Upper lobe of left lung (tissue), 6 donors: Measurements from ENCODE around the gene GNA12. TPM values are rescaled to one million over a fixed set of nuclear protein-coding genes. Genes with fewer than 3 reads are reported as not detected.

Source experiments
- ATAC-seq, 2 donors: fragments of 200-7000 bp; cut with Tn5 transposase; one replicate each; pipeline ENCODE4 v1.9.1; 2022; ENCODE audit warnings: mild to moderate bottlenecking in 2 of 2, moderate library complexity in 2 of 2; ENCODE audit not compliant: low FRiP score in 2 of 2
- DNase-seq, 2 donors: peaks; one replicate each; pipeline ENCODE4 v3.0.0-alpha.2; 2019 to 2020
- H3K27ac ChIP-seq, 4 donors: fragments of 200-600 bp; sonication (generic); one replicate each; pipeline ENCODE4 v1.5.1; 2016 to 2019
- H3K27me3 ChIP-seq, 4 donors: fragments of 200-600 bp; sonication (generic); one replicate each; pipeline ENCODE4 v1.5.1; 2017 to 2019
- H3K36me3 ChIP-seq, 4 donors: fragments of 200-600 bp; sonication (generic); one replicate each; pipeline ENCODE4 v1.5.1; 2016 to 2019
- H3K4me1 ChIP-seq, 4 donors: fragments of 200-600 bp; sonication (generic); one replicate each; pipeline ENCODE4 v1.5.1; 2018 to 2019
- H3K4me3 ChIP-seq, 4 donors: fragments of 200-600 bp; sonication (generic); one replicate each; pipeline ENCODE4 v1.5.1; 2017 to 2019; ENCODE audit warnings: mild to moderate bottlenecking in 2 of 4, moderate library complexity in 1 of 4
- H3K9me3 ChIP-seq, 4 donors: fragments of 200-600 bp; sonication (generic); one replicate each; pipeline ENCODE4 v1.5.1; 2018 to 2019
- EP300 ChIP-seq, 4 donors: sonication (generic); formaldehyde crosslinking; IDR thresholded peaks; one replicate each; pipeline ENCODE4 v1.5.1; 2017; ENCODE audit warnings: antibody characterized with exemption in 4 of 4, control low read depth in 2 of 4
- POLR2A ChIP-seq, 4 donors: fragments of 450-650 bp; IDR thresholded peaks; one replicate each; pipeline ENCODE4 v1.5.1; 2016 to 2017; ENCODE audit warnings: antibody characterized with exemption in 4 of 4, mild to moderate bottlenecking in 2 of 4
- POLR2AphosphoS5 ChIP-seq, 2 donors: sonication (generic); formaldehyde crosslinking; IDR thresholded peaks; one replicate each; pipeline ENCODE4 v1.5.1; 2017; ENCODE audit warnings: antibody characterized with exemption in 2 of 2
- WGBS, 2 donors: methylation state at CpG; one replicate each; pipeline ENCODE4 v1.1.5; 2017 to 2018; 5-methylcytosine and 5-hydroxymethylcytosine counted together
- total RNA-seq, 6 donors: library from RNA; depleted of rRNA in 4 of 6; stranded (reverse); fragments of >200 nt in 4 of 6; gene quantifications; one replicate each; pipeline versions ENCODE4 v1.1.0 to v1.2.1, GENCODE V29; 2016 to 2021
- TF ChIP-seq, protein P1 (sequence below), 6 experiments: fragments of 450-650 bp in 4 of 6; fragments of 200-600 bp in 2 of 6; sonication (generic) in 2 of 6; IDR thresholded peaks; one replicate each; pipeline ENCODE4 v1.5.1; 2016 to 2019; ENCODE audit warnings: antibody characterized with exemption in 6 of 6
- donor health status: DM: no; HTN: no; CAD: no; lungs with moderate emphysema.
- donor health status: DM: no; HTN: yes; CAD: no; lungs with severe emphysema.

GNA12 gene
- total RNA-seq, 6 donors from 2014 or later = 24.0 to 52.3 (median 35.7) TPM

GRCh38 chr7:2853147-2853546, 9.0 kb upstream of the GNA12 start:
- Histone ChIP-seq H3K27ac (no peak overlapping the region), H3K4me3 (no peak overlapping the region), H3K4me1 (no peaks in the 10 kb centered on the region), H3K9me3 (no peaks in the 10 kb centered on the region), H3K36me3 (no peaks in the 10 kb centered on the region), H3K27me3 (no peaks in the 10 kb centered on the region)
- WGBS, 2 donors = 67 to 81% methylated on average over 3 of the region's 3 CpGs
- ATAC-seq (peak in 1 of 2 donors; percentile 82), DNase-seq (no peak)
- TF ChIP-seq POLR2AphosphoS5 (IDR thresholded peaks at IDR 0.05) (no peak), POLR2A (IDR thresholded peaks at IDR 0.05) (no peak), EP300 (IDR thresholded peaks at IDR 0.05) (no peak)

- H3K4me3 ChIP-seq = no peak overlapping the region
- TF ChIP-seq EP300 (IDR thresholded peaks at IDR 0.05) (no peak), POLR2AphosphoS5 (IDR thresholded peaks at IDR 0.05) (no peak)
Measured at GRCh38 chr7:2851497-2851896, 7.4 kb upstream of the GNA12 start.

GRCh38 chr7:2849941-2850766, 6.0 kb upstream of the GNA12 start:
- Histone ChIP-seq H3K27me3 (no peaks in the 10 kb centered on the region), H3K36me3 (no peaks in the 10 kb centered on the region), H3K4me1 (no peaks in the 10 kb centered on the region), H3K27ac (no peak overlapping the region), H3K4me3 (no peak overlapping the region), H3K9me3 (no peaks in the 10 kb centered on the region)
- DNase-seq (no peak), ATAC-seq (no peak)
- no peak for TF ChIP-seq EP300 (IDR thresholded peaks at IDR 0.05)
- TF ChIP-seq POLR2A (IDR thresholded peaks at IDR 0.05) = no peak
- TF ChIP-seq, protein P1, sequence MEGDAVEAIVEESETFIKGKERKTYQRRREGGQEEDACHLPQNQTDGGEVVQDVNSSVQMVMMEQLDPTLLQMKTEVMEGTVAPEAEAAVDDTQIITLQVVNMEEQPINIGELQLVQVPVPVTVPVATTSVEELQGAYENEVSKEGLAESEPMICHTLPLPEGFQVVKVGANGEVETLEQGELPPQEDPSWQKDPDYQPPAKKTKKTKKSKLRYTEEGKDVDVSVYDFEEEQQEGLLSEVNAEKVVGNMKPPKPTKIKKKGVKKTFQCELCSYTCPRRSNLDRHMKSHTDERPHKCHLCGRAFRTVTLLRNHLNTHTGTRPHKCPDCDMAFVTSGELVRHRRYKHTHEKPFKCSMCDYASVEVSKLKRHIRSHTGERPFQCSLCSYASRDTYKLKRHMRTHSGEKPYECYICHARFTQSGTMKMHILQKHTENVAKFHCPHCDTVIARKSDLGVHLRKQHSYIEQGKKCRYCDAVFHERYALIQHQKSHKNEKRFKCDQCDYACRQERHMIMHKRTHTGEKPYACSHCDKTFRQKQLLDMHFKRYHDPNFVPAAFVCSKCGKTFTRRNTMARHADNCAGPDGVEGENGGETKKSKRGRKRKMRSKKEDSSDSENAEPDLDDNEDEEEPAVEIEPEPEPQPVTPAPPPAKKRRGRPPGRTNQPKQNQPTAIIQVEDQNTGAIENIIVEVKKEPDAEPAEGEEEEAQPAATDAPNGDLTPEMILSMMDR (IDR thresholded peaks at IDR 0.05) = no peak
- TF ChIP-seq POLR2AphosphoS5 (IDR thresholded peaks at IDR 0.05) = no peak
- 92 to 93% methylated on average over 6 of the region's 6 CpGs for WGBS, 2 donors

More at GRCh38 chr7:2851497-2851896, 7.4 kb upstream of the GNA12 start:
- Histone ChIP-seq H3K36me3 (no peaks in the 10 kb centered on the region), H3K9me3 (no peaks in the 10 kb centered on the region), H3K27ac (no peak overlapping the region), H3K27me3 (no peaks in the 10 kb centered on the region), H3K4me1 (no peaks in the 10 kb centered on the region)
- DNase-seq = no peak
- ATAC-seq = no peak
- 79 to 97% methylated on average over 2 of the region's 2 CpGs for WGBS, 2 donors

GRCh38 chr7:2845034-2845592, 1.0 kb upstream of the GNA12 start:
- no peaks in the 10 kb centered on the region for H3K36me3 ChIP-seq
- TF ChIP-seq, protein P1 (IDR thresholded peaks at IDR 0.05) = no peak
- no peak for TF ChIP-seq POLR2AphosphoS5 (IDR thresholded peaks at IDR 0.05)
- TF ChIP-seq EP300 (IDR thresholded peaks at IDR 0.05) = no peak
- TF ChIP-seq POLR2A (IDR thresholded peaks at IDR 0.05) = no peak
- DNase-seq (no peak), ATAC-seq (no peak)
- 77 to 78% methylated on average over 14 of the region's 14 CpGs for WGBS, 2 donors
- H3K27me3 ChIP-seq = no peaks in the 10 kb centered on the region
- peaks cover 20 to 38% (median 25%) of the 10 kb centered on the region in 4 donors for H3K4me1 ChIP-seq
- no peak overlapping the region for H3K27ac ChIP-seq
- H3K9me3 ChIP-seq = no peaks in the 10 kb centered on the region
- peak overlapping the region in 2 of 4 donors; percentile 77 to 78 for H3K4me3 ChIP-seq

DNA sequence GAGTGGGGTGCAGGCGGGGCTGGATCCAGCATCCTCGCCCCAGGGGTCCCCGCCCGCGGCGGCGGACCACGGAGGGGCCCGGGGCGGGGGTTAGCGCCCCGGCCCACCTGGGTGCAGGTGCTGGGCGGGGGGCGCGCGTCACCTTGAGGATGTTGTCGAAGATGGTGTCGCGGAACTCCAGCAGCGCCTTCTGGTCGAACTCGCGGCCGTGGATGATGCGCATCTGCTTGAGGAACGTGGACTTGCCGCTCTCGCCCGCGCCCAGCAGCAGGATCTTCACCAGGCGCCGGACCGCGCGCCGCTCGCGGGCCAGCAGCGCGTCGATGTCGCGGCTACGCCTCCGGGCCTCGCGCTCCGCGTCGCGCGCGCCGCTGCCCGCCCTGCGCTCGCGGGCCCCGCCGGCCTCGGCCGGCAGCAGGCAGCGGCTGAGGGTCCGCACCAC, 376 bp downstream of the GNA12 start:
- TF ChIP-seq EP300 (IDR thresholded peaks at IDR 0.05) = no peak
- no peak for TF ChIP-seq POLR2A (IDR thresholded peaks at IDR 0.05)
- TF ChIP-seq POLR2AphosphoS5 (IDR thresholded peaks at IDR 0.05) = no peak
- TF ChIP-seq, protein P1 (IDR thresholded peaks at IDR 0.05) = peak in 1 of 6 experiments; percentile 18
- peak overlapping the region in 3 of 4 donors; percentile 50 to 78 (median 61) for H3K27ac ChIP-seq
- H3K4me3 ChIP-seq = peak overlapping the region; percentile 77 to 92 (median 80)
- H3K9me3 ChIP-seq = no peaks in the 10 kb centered on the region
- peaks cover 20 to 45% (median 25%) of the 10 kb centered on the region in 4 donors for H3K4me1 ChIP-seq
- DNase-seq = peak in 1 of 2 donors; percentile 40
- WGBS, 2 donors = 1 to 3% methylated on average over 15 to 19 of the region's 64 CpGs
- peak in 1 of 2 donors; percentile 20 for ATAC-seq
- H3K36me3 ChIP-seq = no peaks in the 10 kb centered on the region
- H3K27me3 ChIP-seq = no peaks in the 10 kb centered on the region
